Gastrocnemius medialis (tissue), 4 donors: Measurements from ENCODE around the gene MRTFA.

Experiments
- POLR2A ChIP-seq, 2 donors: fragments of 450-650 bp; IDR thresholded peaks; one replicate each; pipeline ENCODE4 v1.6.1; 2017; ENCODE audit warnings: antibody characterized with exemption in 2 of 2, mild to moderate bottlenecking in 2 of 2, moderate library complexity in 2 of 2
- TF ChIP-seq, protein P1 (sequence below), 5 experiments: fragments of 450-650 bp in 3 of 5; fragments of 200-600 bp in 2 of 5; sonication (generic) in 2 of 5; IDR thresholded peaks in 4 of 5; conservative IDR thresholded peaks in 1 of 5; 1 replicate in 4 of 5; 2 replicates in 1 of 5; pipeline ENCODE4 v1.5.1; 2016 to 2019; ENCODE audit warnings: antibody characterized with exemption in 5 of 5, mild to moderate bottlenecking in 3 of 5, moderate library complexity in 3 of 5

DNA sequence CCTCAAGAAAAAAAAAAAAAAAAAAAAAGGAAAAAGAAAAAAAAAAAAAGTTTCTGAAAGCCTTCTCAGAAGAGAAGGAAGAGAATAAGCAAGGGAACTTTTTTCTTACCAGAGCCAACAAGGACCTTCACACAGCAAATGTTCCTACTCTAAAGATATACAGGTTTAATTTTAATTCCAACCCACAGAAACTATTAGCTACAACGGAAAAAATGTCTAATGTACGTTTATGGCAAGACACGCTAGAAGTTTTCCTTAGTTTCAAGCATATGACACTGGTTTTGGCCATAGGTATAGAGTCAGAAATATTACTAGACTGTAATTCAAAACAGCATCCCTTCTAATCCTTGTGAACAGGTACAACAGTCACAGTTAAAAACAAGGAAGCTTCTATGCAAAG, 120.1 kb downstream of the MRTFA start:
- TF ChIP-seq POLR2A (IDR thresholded peaks at IDR 0.05), result no peak
- TF ChIP-seq, protein P1, sequence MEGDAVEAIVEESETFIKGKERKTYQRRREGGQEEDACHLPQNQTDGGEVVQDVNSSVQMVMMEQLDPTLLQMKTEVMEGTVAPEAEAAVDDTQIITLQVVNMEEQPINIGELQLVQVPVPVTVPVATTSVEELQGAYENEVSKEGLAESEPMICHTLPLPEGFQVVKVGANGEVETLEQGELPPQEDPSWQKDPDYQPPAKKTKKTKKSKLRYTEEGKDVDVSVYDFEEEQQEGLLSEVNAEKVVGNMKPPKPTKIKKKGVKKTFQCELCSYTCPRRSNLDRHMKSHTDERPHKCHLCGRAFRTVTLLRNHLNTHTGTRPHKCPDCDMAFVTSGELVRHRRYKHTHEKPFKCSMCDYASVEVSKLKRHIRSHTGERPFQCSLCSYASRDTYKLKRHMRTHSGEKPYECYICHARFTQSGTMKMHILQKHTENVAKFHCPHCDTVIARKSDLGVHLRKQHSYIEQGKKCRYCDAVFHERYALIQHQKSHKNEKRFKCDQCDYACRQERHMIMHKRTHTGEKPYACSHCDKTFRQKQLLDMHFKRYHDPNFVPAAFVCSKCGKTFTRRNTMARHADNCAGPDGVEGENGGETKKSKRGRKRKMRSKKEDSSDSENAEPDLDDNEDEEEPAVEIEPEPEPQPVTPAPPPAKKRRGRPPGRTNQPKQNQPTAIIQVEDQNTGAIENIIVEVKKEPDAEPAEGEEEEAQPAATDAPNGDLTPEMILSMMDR (IDR thresholded peaks at IDR 0.05 in 4 of 5, conservative IDR thresholded peaks at IDR 0.05 in 1 of 5), result no peak
